Osteoblast (primary cell): ENCODE measurements around the gene PAOX. TPM values are rescaled to one million over a fixed set of nuclear protein-coding genes. Genes with fewer than 3 reads are reported as not detected.

ENCODE experiments used
- DNase-seq: peaks from one replicate; pipeline ENCODE4 v3.0.0; 2011; ENCODE audit warnings: low spot score, mixed read lengths; ENCODE audit not compliant: insufficient read length; ENCODE audit errors: missing footprints
- H2AFZ ChIP-seq: 2 replicates; pipeline ENCODE4 v1.6.0; 2011; ENCODE audit warnings: mild to moderate bottlenecking, low read length
- H3K27ac ChIP-seq: 2 replicates; pipeline ENCODE4 v1.5.1; 2011; ENCODE audit warnings: mild to moderate bottlenecking, low read depth, low read length, moderate library complexity
- H3K27me3 ChIP-seq: 2 replicates; pipeline ENCODE4 v1.6.0; 2012; ENCODE audit warnings: mild to moderate bottlenecking, control low read depth, inconsistent platforms, low read length, moderate library complexity; ENCODE audit not compliant: insufficient read depth
- H3K36me3 ChIP-seq: 2 replicates; pipeline ENCODE4 v1.5.1; 2011; ENCODE audit warnings: mild to moderate bottlenecking, low read length, control low read depth, moderate library complexity; ENCODE audit not compliant: insufficient read depth
- H3K4me1 ChIP-seq: 2 replicates; pipeline ENCODE4 v1.5.1; 2011; ENCODE audit warnings: mild to moderate bottlenecking, low read length, control low read depth, moderate library complexity; ENCODE audit not compliant: insufficient read depth
- H3K4me2 ChIP-seq: 2 replicates; pipeline ENCODE4 v1.6.0; 2011; ENCODE audit warnings: mild to moderate bottlenecking, low read length; ENCODE audit not compliant: insufficient read depth
- H3K4me3 ChIP-seq: fragments of 200-600 bp; sonication (generic); 3 replicates; pipeline ENCODE4 v1.5.1; 2012; ENCODE audit warnings: mild to moderate bottlenecking, low read length, inconsistent platforms; ENCODE audit not compliant: insufficient read depth
- H3K79me2 ChIP-seq: 2 replicates; pipeline ENCODE4 v1.6.0; 2012; ENCODE audit warnings: mild to moderate bottlenecking, low read length, control low read depth, inconsistent platforms; ENCODE audit not compliant: insufficient read depth
- H3K9me3 ChIP-seq: 2 replicates; pipeline ENCODE4 v1.5.1; 2011; ENCODE audit warnings: low read depth, low read length, control low read depth
- H4K20me1 ChIP-seq: 2 replicates; pipeline ENCODE4 v1.6.0; 2012; ENCODE audit warnings: mild to moderate bottlenecking, low read length, control low read depth; ENCODE audit not compliant: insufficient read depth
- total RNA-seq: library from RNA; depleted of rRNA; stranded (reverse); fragments of >200 nt; gene quantifications from 2 replicates; pipeline ENCODE4 v1.2.3, GENCODE V29; 2012
- TF ChIP-seq, protein P1 (sequence below): IDR thresholded peaks from 2 replicates; pipeline ENCODE4 v1.5.1; 2011; ENCODE audit warnings: mild to moderate bottlenecking, low read depth, low read length, moderate library complexity; ENCODE audit errors: extremely low read depth

The PAOX gene
- total RNA-seq, 1 donor: 7.6 TPM

DNA sequence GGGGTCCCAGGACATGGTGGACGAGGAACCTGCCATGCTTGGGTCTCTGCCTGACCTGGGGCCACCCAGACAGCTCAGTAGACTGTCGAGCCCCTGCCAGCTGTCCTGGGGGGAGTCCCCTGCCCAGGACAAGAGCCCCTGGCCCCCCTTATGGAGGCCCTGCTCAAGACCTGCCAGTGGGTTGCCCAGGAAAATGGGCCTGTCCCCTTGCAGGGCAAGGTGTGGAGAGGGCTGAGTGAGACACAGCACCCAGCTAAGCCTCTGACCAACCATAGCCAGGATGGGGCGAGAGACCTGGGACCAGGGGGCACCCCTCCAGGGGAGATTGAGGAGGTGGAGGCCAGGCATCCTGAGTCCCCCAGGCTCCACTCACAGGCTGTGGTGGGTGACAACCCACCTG, 23.1 kb upstream of the PAOX start:
- Histone ChIP-seq H3K36me3 (no peaks in the 10 kb centered on the region), H2AFZ (no peak overlapping the region), H3K4me1 (no peaks in the 10 kb centered on the region), H4K20me1 (no peaks in the 10 kb centered on the region), H3K9me3 (no peaks in the 10 kb centered on the region), H3K4me2 (no peak overlapping the region), H3K79me2 (no peaks in the 10 kb centered on the region), H3K4me3 (no peak overlapping the region), H3K27me3 (no peaks in the 10 kb centered on the region), H3K27ac (no peak overlapping the region)
- no peak for DNase-seq
- TF ChIP-seq, protein P1, sequence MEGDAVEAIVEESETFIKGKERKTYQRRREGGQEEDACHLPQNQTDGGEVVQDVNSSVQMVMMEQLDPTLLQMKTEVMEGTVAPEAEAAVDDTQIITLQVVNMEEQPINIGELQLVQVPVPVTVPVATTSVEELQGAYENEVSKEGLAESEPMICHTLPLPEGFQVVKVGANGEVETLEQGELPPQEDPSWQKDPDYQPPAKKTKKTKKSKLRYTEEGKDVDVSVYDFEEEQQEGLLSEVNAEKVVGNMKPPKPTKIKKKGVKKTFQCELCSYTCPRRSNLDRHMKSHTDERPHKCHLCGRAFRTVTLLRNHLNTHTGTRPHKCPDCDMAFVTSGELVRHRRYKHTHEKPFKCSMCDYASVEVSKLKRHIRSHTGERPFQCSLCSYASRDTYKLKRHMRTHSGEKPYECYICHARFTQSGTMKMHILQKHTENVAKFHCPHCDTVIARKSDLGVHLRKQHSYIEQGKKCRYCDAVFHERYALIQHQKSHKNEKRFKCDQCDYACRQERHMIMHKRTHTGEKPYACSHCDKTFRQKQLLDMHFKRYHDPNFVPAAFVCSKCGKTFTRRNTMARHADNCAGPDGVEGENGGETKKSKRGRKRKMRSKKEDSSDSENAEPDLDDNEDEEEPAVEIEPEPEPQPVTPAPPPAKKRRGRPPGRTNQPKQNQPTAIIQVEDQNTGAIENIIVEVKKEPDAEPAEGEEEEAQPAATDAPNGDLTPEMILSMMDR: no peak

DNA sequence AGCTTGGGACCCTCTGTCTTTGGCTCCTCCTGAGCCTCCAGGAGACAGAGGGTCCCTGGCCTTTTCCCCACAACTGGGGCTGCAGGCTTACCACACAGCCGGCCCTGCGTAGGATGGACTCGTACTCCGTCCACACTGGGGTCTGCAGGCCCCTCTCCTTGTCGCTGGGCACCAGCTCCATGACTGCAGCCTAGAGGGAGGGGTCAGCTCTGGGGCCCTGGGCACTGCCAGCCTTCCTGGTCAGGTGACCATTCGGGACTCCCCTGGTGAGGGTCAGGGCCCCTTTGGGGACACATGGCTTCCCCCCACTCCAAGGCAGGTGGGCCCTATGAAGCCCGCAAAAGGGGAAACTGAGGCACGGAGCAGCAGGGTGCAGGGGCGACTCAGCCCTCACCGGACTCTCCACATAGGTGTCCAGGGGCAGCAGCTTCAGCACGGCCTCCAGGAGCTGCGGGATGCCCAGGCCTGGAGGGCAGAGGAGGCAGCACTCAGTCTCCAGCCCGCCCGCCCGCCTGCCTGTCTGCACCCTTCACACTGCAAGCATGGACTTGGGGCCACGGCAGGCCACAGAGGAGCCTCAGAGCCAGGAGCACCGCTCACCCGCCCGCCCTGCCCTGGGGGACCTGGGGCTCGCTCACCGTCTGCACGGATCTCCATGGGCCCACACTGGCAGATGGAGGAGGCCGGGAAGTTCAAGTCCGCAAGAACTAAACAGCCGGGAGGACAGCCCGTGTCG, 22.3 kb upstream of the PAOX start:
- Histone ChIP-seq H3K4me2 (peak overlapping the region; percentile 72), H3K27me3 (no peaks in the 10 kb centered on the region), H3K36me3 (no peaks in the 10 kb centered on the region), H3K79me2 (no peaks in the 10 kb centered on the region), H3K9me3 (no peaks in the 10 kb centered on the region), H4K20me1 (no peaks in the 10 kb centered on the region), H3K4me3 (peak overlapping the region; percentile 71), H3K4me1 (no peaks in the 10 kb centered on the region), H3K27ac (no peak overlapping the region), H2AFZ (peak overlapping the region; percentile 70)
- TF ChIP-seq, protein P1: no peak
- DNase-seq: peak; percentile 82

DNA sequence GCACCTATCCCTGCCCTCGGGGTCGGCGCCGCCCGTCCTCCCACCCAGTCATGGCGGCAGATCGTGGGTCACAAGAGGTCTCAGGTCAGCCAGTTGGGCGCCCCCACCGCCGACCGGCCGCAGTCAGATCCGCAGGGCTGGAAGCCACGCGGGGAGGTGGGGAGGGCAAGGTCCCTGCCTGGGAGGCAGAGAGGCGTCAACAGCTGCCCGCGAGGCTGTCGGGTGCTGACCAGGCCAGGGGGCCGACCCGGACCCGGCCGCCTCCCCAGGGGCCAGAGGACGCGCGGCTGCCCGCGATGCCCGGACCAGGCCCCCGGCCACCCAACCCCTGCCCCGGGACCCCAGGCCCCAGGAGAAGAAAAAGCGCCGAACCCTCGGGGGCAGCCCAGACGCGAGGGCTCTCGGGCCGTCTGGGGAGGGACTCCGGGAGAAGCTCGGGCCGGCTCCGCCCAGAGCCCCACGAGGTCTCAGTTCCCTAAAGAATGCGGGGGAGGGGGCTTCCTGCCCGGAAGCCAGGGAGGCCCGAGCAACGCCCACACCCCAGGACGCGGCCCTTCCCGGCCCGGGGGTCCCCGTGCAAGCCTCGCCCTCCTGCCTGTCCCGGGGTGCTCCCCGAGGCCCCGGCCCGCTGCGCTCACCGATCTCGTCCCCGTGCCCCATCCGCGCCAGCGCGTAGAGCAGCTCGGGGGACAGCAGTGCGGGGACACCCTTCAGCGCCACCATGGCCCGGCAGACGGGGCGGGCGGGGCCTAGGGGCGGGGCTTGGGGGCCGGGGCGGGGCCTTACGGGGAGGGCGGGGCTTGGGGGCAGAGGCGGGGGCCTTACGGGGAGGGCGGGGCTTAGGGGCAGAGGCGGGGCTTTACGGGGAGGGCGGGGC, 21.5 kb upstream of the PAOX start, which contains the start of gene FUOM:
Gene FUOM (minus strand): TSS at position 735 of the 877 bp plus-strand sequence. CDS start 12 bp downstream, at position 723.
- DNase-seq: peak; percentile 98
- Histone ChIP-seq H3K79me2 (no peaks in the 10 kb centered on the region), H3K4me1 (no peaks in the 10 kb centered on the region), H3K4me3 (peak within 1 kb of the TSS; percentile 71), H3K27ac (no peak within 1 kb of the TSS), H3K9me3 (no peaks in the 10 kb centered on the region), H3K4me2 (peak within 1 kb of the TSS; percentile 72), H3K27me3 (no peaks in the 10 kb centered on the region), H3K36me3 (peaks cover 6% of the 10 kb centered on the region), H2AFZ (peak within 1 kb of the TSS; percentile 70), H4K20me1 (no peaks in the 10 kb centered on the region)
- TF ChIP-seq, protein P1: no peak
